Neural cell (in vitro differentiated cells): ENCODE measurements around the gene APCDD1. TPM values are rescaled to one million over a fixed set of nuclear protein-coding genes. Genes with fewer than 3 reads are reported as not detected.

Experiments
- H2AFZ ChIP-seq: fragments of 200-600, 300-800 bp; sonication (generic), shearing (Covaris generic); 2 replicates; pipeline ENCODE4 v1.6.0; 2014; ENCODE audit warnings: low read depth, mild to moderate bottlenecking, antibody characterized with exemption, low read length, moderate library complexity
- H3F3A ChIP-seq: fragments of 200-600 bp; shearing (Covaris generic); 2 replicates; pipeline ENCODE4 v1.6.1; 2016; ENCODE audit warnings: mild to moderate bottlenecking, moderate library complexity, mixed read lengths, antibody characterized with exemption, low read length; ENCODE audit not compliant: insufficient read depth, poor library complexity, severe bottlenecking
- H3K27ac ChIP-seq: fragments of 200-600, 300-800 bp; sonication (generic), shearing (Covaris generic); 2 replicates; pipeline ENCODE4 v1.5.1; 2014; ENCODE audit warnings: mild to moderate bottlenecking, low read length, moderate library complexity
- H3K27me3 ChIP-seq: fragments of 300-800, 200-600 bp; sonication (generic), shearing (Covaris generic); 2 replicates; pipeline ENCODE4 v1.6.0; 2014; ENCODE audit warnings: mild to moderate bottlenecking, low read depth, low read length, moderate library complexity; ENCODE audit not compliant: insufficient read depth
- H3K36me3 ChIP-seq: fragments of 300-800, 200-600 bp; sonication (generic), shearing (Covaris generic); 2 replicates; pipeline ENCODE4 v1.5.1; 2014; ENCODE audit warnings: mild to moderate bottlenecking, antibody characterized with exemption, low read length, moderate library complexity; ENCODE audit not compliant: insufficient read depth
- H3K4me2 ChIP-seq: fragments of 300-800, 200-600 bp; sonication (generic), shearing (Covaris generic); 2 replicates; pipeline ENCODE4 v1.6.0; 2014; ENCODE audit warnings: mild to moderate bottlenecking, low read length
- H3K4me3 ChIP-seq: fragments of 300-800, 200-600 bp; sonication (generic), shearing (Covaris generic); 2 replicates; pipeline ENCODE4 v1.5.1; 2014; ENCODE audit warnings: mild to moderate bottlenecking, low read length, moderate library complexity
- H3K79me2 ChIP-seq: fragments of 200-600 bp; shearing (Covaris generic); replicated peaks from 2 replicates; pipeline ENCODE4 v1.6.0; 2014; ENCODE audit warnings: mild to moderate bottlenecking, low read length, moderate library complexity; ENCODE audit not compliant: insufficient read depth
- H3K9ac ChIP-seq: fragments of 300-800, 200-600 bp; sonication (generic), shearing (Covaris generic); 2 replicates; pipeline ENCODE4 v1.6.1; 2016; ENCODE audit warnings: mild to moderate bottlenecking, low read length, mixed read lengths
- H3K9me2 ChIP-seq: fragments of 200-600 bp; shearing (Covaris generic); 2 replicates; pipeline ENCODE4 v1.6.1; 2016; ENCODE audit warnings: mild to moderate bottlenecking, low read length, mixed read lengths; ENCODE audit not compliant: insufficient read depth
- H3K9me3 ChIP-seq: fragments of 200-600, 300-800 bp; sonication (generic), shearing (Covaris generic); 2 replicates; pipeline ENCODE4 v1.6.1; 2016; ENCODE audit warnings: mild to moderate bottlenecking, mixed run types, low read length, moderate library complexity, mixed read lengths
- H4K20me1 ChIP-seq: fragments of 200-600 bp; shearing (Covaris generic); 2 replicates; pipeline ENCODE4 v1.6.1; 2016; ENCODE audit warnings: mild to moderate bottlenecking, mixed run types; ENCODE audit not compliant: insufficient read depth
- EP300 ChIP-seq: fragments of 450-650 bp; conservative IDR thresholded peaks from 2 replicates; pipeline ENCODE4 v1.6.1; 2014; ENCODE audit warnings: antibody characterized with exemption, mild to moderate bottlenecking, moderate library complexity; ENCODE audit not compliant: poor library complexity, severe bottlenecking
- EZH2 ChIP-seq: fragments of 200-600, 300-800 bp; shearing (Covaris generic), sonication (generic); IDR thresholded peaks from 2 replicates; pipeline ENCODE4 v1.6.1; 2014; ENCODE audit warnings: antibody characterized with exemption, low read length, borderline replicate concordance, mild to moderate bottlenecking; ENCODE audit not compliant: insufficient read depth, poor library complexity, severe bottlenecking
- MXI1 ChIP-seq: fragments of 450-650 bp; conservative IDR thresholded peaks from 2 replicates; pipeline ENCODE4 v1.6.1; 2014; ENCODE audit warnings: antibody characterized with exemption, mild to moderate bottlenecking; ENCODE audit not compliant: poor library complexity, severe bottlenecking
- POLR2AphosphoS5 ChIP-seq: IDR thresholded peaks from 2 replicates; pipeline ENCODE4 v1.6.1; 2012
- RAD21 ChIP-seq: fragments of 450-650 bp; conservative IDR thresholded peaks from 2 replicates; pipeline ENCODE4 v1.6.1; 2014; ENCODE audit warnings: antibody characterized with exemption, mild to moderate bottlenecking, moderate library complexity
- SMC3 ChIP-seq: fragments of 450-650 bp; conservative IDR thresholded peaks from 2 replicates; pipeline ENCODE4 v1.6.1; 2014; ENCODE audit warnings: antibody characterized with exemption, mild to moderate bottlenecking, moderate library complexity; ENCODE audit not compliant: poor library complexity
- TAF1 ChIP-seq: IDR thresholded peaks from 2 replicates; pipeline ENCODE4 v1.6.1; 2012; ENCODE audit warnings: low read depth
- polyA plus RNA-seq: library from polyadenylated mRNA; depleted of rRNA; stranded (reverse); fragments of >200 nt; gene quantifications from 2 replicates; pipeline ENCODE4 v1.2.3, GENCODE V29; 2014
- TF ChIP-seq, protein P1 (sequence below): fragments of 450-650 bp; IDR thresholded peaks from 2 replicates; pipeline ENCODE4 v1.5.1; 2014; ENCODE audit warnings: antibody characterized with exemption, mild to moderate bottlenecking, moderate library complexity; ENCODE audit not compliant: poor library complexity, severe bottlenecking
- TF ChIP-seq, protein P2 (sequence below): IDR thresholded peaks from 2 replicates; pipeline ENCODE4 v1.6.1; 2012; ENCODE audit warnings: borderline replicate concordance

Gene APCDD1
- polyA plus RNA-seq, 1 donor from 2014 or later = 0.58 TPM

DNA sequence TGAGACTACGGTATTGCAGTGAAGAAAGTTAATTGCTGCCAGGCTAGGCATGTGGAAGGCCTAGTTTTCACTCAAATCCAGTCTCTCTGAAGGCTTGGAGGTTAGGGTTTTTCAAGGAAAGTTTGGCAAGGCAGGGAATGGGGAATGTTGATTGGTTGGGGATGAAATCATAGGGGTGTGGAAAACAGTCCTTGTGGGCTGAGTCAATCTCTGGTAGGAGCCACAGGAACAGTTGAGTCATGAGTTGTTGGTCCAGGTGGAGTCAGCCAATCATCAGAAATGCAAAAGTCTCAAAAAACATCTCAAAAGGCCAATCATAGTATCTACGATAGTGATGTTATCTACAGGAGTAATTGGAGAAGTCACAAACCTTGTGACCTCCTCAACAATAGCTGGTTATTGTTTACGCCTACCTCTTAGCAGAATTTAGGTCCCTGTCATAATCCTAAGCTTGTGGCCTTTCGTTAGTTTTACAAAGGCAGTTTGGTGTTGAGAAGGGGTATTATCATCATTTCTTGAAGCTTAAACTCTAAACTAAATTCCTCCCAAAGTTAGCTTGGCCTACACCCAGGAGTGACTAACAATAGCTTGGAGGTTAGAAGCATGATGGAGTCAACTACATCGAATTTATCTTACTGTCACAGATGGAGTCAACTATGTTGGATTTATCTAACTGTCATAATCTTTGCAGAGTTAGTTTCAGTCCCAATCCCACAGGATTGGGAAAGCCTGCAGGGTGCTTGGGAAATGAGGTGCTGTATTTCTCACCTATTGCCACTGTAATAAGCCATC, 33.7 kb upstream of the APCDD1 start:
- Histone ChIP-seq H3K4me2 (no peak overlapping the region), H3K27me3 (no peaks in the 10 kb centered on the region), H3K4me3 (no peak overlapping the region), H3K9me2 (no peaks in the 10 kb centered on the region), H3K79me2 (no peaks in the 10 kb centered on the region), H3K9ac (no peak overlapping the region), H3K9me3 (no peaks in the 10 kb centered on the region), H3K36me3 (no peaks in the 10 kb centered on the region), H4K20me1 (no peaks in the 10 kb centered on the region), H2AFZ (no peak overlapping the region), H3F3A (no peaks in the 10 kb centered on the region), H3K27ac (no peak overlapping the region)
- TF ChIP-seq EP300 (no peak), SMC3 (no peak), POLR2AphosphoS5 (no peak), MXI1 (no peak), EZH2 (no peak), RAD21 (no peak), TAF1 (no peak)
- TF ChIP-seq, protein P1, sequence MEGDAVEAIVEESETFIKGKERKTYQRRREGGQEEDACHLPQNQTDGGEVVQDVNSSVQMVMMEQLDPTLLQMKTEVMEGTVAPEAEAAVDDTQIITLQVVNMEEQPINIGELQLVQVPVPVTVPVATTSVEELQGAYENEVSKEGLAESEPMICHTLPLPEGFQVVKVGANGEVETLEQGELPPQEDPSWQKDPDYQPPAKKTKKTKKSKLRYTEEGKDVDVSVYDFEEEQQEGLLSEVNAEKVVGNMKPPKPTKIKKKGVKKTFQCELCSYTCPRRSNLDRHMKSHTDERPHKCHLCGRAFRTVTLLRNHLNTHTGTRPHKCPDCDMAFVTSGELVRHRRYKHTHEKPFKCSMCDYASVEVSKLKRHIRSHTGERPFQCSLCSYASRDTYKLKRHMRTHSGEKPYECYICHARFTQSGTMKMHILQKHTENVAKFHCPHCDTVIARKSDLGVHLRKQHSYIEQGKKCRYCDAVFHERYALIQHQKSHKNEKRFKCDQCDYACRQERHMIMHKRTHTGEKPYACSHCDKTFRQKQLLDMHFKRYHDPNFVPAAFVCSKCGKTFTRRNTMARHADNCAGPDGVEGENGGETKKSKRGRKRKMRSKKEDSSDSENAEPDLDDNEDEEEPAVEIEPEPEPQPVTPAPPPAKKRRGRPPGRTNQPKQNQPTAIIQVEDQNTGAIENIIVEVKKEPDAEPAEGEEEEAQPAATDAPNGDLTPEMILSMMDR = no peak
- TF ChIP-seq, protein P2, sequence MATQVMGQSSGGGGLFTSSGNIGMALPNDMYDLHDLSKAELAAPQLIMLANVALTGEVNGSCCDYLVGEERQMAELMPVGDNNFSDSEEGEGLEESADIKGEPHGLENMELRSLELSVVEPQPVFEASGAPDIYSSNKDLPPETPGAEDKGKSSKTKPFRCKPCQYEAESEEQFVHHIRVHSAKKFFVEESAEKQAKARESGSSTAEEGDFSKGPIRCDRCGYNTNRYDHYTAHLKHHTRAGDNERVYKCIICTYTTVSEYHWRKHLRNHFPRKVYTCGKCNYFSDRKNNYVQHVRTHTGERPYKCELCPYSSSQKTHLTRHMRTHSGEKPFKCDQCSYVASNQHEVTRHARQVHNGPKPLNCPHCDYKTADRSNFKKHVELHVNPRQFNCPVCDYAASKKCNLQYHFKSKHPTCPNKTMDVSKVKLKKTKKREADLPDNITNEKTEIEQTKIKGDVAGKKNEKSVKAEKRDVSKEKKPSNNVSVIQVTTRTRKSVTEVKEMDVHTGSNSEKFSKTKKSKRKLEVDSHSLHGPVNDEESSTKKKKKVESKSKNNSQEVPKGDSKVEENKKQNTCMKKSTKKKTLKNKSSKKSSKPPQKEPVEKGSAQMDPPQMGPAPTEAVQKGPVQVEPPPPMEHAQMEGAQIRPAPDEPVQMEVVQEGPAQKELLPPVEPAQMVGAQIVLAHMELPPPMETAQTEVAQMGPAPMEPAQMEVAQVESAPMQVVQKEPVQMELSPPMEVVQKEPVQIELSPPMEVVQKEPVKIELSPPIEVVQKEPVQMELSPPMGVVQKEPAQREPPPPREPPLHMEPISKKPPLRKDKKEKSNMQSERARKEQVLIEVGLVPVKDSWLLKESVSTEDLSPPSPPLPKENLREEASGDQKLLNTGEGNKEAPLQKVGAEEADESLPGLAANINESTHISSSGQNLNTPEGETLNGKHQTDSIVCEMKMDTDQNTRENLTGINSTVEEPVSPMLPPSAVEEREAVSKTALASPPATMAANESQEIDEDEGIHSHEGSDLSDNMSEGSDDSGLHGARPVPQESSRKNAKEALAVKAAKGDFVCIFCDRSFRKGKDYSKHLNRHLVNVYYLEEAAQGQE = no peak

DNA sequence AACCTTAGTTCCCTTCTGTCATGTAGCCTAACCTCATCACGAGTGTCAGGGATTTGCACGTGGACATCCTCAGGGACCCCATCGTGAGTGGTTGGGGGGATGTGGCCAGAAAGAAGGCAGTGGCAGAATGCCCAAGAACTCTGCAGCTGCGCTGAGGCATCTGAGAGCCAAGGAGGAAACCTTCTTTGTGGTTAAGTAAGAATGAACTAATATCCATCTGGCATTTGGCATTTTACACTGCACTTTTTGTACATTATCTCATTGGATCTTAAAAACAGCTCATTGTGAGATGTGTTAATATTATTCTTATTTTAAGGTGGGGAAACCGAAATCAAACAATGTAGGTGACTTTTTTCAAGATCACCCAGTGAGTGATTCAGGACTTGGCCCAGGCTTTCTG, 32.6 kb upstream of the APCDD1 start:
- Histone ChIP-seq H3F3A (no peaks in the 10 kb centered on the region), H3K36me3 (no peaks in the 10 kb centered on the region), H3K9ac (no peak overlapping the region), H3K4me3 (no peak overlapping the region), H3K27ac (no peak overlapping the region), H4K20me1 (no peaks in the 10 kb centered on the region), H3K9me2 (no peaks in the 10 kb centered on the region), H2AFZ (no peak overlapping the region), H3K4me2 (no peak overlapping the region), H3K9me3 (no peaks in the 10 kb centered on the region), H3K27me3 (no peaks in the 10 kb centered on the region), H3K79me2 (no peaks in the 10 kb centered on the region)
- TF ChIP-seq EP300 (no peak), RAD21 (no peak), POLR2AphosphoS5 (no peak), TAF1 (no peak), MXI1 (no peak), SMC3 (no peak), EZH2 (no peak)
- TF ChIP-seq, protein P2 = no peak
- TF ChIP-seq, protein P1 = no peak
